SIG-M5 (cell line): ENCODE results near the gene ABCA13.

Experiments used
- DNase-seq: peaks from one replicate; lab custom pipeline; 2025; lab: John Stamatoyannopoulos, UW

ABCA13 gene

DNA sequence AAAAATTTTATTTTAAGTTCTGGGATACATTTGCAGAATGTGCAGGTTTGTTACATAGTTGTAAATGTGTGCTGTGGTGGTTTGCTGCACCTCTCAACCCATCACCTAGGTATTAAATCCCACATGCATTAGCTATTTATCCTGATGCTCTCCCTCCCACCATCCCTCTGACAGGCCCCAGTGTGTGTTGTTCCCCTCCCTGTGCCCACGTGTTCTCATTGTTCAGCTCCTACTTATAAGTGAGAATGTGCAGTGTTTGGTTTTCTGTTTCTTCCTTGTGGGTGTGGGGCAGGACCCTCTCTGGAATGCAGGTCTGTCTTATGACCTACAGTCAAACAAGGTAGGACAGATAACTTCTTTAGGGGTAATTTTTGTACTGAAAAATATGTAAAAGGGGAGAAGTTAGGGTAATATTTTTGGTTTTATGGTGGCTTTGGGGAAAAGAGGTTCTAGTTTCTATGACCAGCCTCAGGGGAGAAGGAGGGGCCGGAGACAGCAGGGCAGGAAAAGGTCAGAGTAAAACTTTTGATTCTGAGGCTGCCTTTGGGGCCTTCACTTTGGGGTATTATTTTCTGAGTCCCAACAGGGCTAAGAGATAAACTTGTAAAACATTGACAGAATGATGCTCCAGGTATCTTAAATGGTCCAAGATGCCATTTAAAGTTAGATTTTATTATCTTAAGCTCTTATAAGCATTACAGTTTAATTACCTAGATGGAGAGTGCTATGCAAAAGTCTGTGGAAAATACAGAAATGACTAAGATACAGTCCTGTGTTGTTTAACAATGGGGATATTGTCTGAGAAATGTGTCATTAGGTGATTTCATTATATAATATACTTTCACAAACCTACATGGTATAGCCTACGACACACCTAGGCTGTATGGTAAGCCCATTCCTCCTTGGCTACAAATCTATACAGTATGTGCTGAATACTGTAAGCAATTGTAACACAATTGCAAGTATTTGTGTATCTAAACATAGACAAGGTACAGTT is 354.8 kb downstream of the ABCA13 start:
- no peak for DNase-seq

DNA sequence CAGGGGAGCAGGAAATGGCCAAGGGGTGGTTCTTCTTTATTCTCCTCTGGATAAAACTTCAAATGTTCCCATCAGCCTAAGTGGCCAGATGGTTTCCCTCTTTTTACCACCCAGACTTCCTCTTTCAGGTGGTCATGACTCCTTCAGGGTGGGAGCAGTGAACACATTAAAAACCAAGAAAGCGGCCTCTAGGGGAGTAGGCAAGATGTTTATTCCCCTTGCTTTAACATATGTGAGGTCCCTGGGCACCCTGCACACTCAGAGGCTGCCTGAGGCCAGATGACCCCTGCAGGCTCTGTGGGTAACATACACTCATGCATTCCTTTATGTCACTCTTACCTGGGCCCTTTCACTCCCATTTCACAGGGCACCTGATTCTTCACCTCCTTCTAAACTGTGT is 357.4 kb downstream of the ABCA13 start:
- DNase-seq = no peak

DNA sequence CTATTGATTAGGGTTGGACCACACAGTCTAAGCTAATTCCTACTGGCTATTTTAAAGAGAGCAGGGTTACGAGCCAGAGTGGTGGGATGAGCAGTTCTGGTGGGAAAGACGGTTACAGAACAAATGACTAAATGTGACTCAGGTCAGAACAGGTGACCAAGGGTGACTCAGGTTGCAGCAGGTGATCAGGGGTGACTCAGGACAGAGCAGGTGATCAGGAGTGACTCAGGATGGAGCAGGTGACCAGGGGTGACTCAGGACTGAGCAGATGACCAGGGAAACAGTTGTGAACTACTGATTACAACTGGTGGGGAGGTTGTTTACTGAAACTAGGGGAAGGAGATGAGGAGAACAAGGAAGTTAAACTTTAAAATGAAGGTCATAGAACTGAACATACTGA is 366.3 kb downstream of the ABCA13 start:
- no peak for DNase-seq

DNA sequence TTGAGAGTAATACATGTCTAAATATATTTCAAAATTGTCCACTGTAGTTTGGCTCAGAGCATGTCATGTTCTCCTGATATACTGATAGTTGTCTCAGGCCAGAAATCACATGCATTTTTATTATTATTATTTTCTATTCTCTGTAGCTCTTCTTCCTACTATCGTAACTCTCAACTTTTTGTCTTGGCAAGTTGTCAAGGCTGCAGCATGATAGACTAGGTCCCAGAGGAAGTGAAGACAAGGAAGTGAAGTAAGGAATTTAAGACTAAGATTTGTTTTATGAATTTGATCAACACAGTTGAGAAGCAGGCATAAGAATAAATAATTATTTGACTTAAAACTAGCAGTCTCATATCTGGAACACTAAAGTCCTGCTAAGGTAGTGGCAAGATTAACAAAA is 369.5 kb downstream of the ABCA13 start:
- no peak for DNase-seq

DNA sequence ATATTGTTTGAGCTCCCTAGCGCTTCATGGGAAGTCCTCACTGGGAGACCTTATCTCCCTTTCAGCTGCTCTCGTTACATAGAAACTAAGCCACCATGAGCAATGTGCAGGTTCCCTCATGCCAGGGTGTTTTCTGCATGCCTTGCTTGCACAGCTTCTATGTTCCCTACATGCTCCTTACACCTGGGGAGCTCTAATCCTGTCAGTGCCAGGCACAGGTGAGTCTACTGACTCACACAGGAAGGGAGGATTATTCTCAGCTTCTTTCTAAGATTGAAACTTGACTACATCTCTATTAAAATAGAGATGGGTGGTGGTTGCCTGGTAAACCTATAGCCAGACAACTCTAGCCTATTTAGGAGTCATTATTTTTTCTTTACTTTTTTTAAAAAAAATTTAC is 377.4 kb downstream of the ABCA13 start:
- no peak for DNase-seq

DNA sequence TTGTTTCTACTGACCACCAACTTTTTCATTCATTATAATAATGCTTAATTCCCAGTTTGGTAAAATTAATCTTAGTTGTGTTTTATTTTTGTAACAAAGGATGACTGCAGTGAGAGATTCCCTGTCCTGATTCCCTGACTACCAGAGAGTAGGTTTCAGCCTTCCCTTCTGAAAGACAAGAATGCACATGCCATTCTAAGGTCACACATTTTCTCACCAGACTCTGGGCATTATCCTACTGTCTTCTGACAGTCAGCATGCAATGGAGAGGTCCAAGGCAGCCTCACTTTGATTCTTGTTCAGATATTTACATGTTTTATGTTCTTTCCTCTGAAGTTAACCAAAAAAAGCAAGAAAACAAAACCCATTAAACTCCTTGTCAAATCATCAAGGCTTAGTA is 380.4 kb downstream of the ABCA13 start:
- no peak for DNase-seq

DNA sequence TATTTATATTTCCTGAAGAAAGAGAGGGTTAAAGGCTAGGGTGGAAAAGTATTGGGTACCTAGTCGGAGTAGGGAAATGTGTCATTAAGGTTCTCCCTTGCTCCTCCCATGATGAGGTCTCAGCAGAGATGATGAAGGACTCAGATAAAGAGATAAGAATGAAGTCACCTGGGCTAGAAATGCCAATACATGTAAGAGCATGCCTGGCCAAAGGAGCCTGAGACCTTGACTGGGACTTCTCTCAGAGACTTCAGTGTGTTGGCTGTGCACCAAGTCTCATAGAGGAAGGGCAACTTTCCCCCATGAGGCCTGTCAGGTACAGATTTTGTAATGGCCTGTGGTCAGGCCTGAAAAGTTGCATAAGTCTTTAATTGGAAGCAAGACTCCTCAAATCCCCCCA is 392.1 kb downstream of the ABCA13 start:
- DNase-seq = no peak

DNA sequence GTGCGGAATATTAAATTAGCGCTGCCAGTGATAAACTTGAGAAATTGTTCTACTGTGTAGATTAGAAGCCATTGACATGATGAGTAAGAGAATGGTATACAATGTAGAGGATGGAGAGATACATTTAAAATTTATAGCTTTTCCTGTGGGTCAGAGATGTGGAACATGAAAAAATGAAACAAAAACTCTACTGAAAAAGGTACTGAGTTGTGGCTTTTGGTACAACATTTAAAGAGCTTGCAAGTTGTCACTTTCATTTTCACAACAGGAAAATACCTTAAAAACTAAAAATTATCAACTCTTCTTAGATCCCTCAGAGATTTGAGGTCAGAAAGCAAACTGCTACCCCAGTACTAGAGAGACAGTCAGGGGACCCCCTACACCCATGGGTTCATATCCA is 404.3 kb downstream of the ABCA13 start:
- DNase-seq = no peak

DNA sequence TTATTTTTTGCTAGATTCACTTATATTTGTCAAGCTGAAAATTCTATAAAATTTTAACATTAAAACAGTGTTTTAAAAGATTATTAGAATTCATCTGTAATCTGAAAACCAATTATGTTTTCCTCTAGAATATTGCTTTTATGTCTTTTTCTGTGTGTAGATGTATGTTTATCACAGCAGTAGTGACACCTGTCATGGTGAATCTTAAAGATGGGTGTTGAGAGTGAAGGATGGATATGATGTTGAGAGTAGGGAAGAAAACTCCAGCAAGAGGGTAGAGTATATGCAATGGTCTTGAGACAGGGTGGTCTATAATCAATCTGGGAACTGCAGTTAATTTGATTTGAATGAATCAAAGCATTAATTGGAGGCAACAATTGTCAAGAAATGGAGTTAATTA is 416.2 kb downstream of the ABCA13 start:
- DNase-seq = no peak

DNA sequence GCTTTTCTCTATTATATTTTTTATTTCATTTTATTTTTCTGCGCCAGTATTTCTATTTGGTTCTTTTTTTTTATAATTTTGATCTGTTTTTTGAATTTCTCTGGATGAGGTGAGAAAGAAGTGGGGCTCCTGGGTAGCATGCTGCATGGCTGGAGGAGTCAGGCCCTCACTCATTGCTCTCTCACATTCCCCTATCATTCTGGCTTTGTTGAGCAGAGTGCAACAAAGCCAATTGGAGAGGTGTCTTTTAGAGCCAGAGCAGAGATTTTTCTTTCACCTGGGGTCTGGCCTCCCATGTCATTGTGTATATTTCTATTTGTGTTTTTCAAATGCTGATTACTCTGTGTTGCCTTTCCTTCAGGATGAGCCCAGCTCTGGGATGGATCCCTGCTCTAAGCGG is 423.1 kb downstream of the ABCA13 start:
- DNase-seq = no peak

DNA sequence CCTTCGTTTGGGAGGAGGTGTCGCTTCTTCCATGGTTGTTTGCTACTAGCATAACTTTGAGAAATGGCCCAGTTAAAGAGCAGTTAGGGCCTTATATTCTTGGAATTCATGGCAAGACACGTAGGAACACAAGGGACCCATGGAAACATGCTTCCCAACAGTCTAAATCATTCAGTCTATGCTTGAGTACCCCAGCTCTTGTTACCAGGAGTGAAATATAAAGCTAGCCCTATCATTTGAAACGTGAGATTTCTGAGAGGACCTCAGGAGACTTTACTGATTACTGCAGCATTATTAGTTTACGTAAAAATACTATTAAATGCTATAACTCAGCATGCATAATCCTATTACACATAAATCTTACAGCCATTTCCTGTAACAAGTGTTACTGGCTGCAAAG is 424.5 kb downstream of the ABCA13 start:
- no peak for DNase-seq

DNA sequence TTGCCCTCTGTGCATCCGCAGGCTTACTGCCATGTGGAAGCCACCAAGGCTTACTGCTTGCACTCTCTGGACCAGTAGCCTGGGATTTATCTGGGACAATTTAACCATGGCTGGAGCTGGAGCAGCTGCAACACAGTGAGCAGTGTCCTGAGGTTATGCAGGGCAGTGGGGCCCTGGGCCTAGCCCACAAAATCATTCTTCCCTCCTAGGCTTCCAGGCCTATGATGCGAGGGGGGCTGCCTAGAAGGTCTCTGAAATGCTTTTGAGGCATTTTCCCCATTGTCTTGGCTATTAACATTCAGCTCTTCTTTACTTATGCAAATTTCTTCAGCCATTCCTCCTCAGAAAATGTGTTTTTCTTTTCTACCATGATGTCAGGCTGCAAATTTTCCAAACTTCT is 439.4 kb downstream of the ABCA13 start:
- DNase-seq = no peak

DNA sequence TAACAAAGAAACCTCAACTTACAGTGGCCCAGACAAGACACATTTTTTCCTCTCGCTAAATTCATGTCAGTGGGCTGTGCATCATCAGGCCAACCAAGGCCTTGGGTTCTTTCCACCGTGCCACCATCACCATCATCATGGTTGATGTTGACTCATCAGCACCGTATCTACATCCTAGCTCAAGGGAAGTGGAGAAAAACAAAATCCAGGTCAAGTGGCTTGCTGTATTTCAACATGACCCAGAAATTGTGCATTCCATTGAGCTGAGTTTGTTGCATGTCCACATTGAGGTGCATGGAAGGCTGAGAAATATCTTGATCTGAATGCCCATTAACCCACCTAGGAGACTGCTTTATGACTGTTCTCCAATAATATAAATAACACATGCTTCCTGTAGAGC is 440.7 kb downstream of the ABCA13 start:
- DNase-seq = no peak

DNA sequence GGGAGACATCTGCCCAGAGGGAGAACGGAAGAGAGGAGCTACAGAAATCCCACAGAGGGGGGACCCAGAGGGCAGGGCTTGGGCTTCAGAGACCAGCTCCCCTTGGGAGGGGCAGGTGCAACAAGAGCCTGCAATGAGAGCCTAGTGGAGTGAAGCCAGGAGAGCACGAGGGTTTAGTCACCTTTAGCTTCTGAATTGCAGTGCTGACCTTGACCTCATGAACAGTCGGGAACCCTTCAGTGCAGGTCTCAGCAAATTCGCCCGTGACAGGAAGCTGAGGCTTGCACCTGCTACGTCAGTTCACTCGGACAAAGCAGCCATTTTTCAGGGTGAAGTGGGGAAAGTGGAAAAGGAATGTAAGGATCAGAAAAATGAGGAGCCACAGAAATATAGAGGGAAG is 446.2 kb downstream of the ABCA13 start:
- DNase-seq = no peak

DNA sequence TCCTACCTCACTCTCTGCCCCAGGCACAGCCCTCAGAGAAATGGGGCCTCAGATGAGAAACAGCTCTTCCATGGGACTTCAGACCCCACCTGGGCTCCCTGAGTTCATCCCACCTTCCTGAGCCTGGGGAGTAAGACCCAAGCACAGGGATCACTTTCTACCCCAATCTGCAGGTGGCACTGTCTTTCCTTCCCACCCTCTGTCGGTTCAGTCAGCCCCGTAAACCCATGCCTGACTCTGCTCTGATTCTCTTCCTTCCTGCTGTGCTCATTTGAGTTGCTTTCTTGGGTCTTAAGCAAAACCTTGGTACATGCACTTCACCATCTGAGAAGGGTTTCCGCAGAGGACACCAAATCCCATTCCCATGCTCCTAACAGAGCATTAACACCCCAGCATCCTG is 446.7 kb downstream of the ABCA13 start:
- DNase-seq = no peak

DNA sequence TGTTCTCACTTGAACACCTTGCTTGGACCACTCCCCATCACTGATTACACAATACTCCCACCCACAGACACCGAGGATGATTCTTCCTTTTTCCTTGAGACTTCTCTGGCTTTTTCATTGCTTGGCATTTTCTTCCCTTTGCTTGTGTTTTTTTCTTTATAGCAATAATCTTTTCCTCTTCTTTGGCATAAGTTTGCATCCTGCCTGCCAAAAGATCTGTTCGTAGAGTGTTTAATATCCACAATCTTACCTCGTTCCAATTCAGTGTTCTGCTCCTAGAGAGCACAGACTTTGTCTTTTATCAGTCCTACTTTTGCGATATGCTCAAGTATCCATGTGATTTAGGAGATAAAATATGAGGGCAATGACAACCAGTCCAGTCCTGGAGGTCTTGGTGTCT is 449.8 kb downstream of the ABCA13 start:
- DNase-seq = no peak

DNA sequence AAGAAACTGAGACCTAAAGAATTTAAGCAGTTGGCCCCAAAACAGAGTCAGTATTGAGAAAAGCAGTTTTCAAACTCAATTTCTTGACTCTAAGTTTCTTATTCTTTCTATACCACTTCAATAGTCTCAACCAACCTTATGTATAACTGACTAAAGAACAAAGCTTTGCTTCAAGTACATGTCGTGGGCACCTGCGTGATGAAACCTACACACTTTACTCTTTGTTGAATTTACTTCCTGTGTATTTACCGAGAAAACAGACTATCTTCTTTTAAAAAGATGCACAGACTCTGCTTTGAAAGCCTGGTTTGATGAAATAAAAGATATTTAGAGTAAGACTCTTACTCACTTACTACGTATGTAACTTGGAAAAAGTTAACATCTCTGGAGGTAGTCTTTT is 455.9 kb downstream of the ABCA13 start:
- DNase-seq = no peak

DNA sequence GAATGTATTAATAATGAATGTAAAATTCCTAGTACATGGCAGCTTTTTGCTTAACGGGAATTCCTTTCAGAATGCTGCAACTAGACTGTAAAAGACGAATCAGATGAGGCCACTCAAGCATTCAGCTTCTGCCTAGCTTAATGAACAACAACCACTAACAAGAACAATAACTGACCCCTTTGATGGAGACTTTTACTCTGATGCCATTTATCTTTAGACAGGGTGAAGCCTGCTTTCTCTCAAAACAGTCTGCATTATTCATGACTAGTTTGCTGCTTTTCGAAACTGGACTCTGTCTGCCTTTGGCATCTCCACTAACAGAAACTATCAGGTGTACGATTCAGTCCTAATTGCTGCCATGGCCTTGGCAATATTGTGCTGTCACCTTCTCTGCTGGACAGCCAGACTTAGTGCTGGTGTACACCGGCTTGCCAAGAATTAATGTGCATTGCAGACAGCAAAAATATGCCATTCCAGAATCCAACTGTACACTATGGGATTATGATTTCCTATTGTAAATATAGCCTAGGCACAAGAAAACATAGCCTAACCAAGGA is 457.6 kb downstream of the ABCA13 start:
- DNase-seq = no peak

DNA sequence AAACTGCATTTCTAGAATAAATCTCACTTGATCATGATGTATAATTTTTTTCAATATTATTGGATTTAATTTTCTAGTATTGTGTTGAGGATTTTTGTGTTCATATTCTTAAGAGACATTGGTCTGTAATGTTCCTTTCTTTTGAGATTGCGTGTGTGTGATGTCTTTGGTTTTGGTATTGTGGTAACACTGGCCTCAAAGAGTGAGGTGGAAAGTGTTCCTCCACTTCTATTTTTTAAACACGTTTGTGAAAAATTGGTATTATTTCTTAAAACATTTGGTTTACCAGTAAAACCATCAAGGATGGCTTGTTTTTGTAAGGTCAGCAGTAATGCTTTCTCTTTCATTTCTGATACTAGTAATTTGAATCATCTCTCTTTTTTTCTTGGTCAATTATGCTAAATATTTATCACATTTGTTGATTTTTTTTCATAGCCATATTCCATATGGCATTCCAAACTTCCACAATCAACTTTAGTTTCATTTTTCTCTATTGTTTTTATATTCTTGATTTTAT is 462.9 kb downstream of the ABCA13 start:
- no peak for DNase-seq

DNA sequence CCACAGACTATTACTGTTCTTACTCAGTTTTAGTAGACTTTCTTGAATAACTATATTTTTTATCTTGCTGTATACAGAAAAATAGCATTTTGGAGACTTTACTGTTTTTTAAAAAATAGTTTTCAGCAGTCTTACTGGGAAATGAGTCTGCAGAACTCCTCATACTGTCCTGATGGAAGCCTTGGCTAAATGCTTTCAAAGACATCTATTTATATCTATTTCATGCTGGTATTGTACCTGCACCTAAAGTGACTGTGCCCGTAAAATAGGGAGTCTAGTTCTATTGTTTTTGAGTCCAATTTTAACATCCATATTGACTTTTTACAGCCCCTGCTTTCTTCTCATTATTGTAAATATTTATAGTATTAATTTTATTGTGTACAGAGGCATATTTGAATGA is 464.5 kb downstream of the ABCA13 start:
- DNase-seq = no peak

DNA sequence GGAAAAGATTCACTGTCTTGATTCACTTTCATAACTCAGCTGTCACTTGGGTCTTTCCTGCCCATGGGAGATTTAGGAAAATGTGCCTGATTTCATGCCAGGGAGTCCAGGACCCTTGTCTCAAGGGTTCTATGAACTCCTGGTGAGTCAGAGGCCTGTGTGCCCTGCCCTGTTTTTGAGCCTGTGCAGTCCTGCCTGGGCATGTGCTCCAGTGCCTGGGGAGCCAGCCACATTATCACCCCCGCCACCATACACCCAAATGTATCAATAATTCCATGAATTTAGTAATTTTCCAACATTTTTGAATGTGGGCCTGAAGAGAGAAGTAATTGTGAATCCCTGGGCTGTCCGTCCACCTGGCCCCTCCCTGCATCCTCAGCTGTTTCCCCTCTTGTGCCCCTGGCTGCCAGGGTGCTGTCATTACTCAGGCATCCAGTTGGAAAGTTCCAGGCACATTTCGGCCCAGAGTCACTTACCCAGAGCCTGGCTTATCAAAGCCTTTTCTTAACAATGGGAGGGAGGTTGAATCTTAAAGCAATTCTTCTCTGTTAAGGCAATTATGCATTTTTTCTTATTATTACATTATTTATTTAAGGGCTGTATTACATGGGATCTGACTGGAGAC is 465.2 kb downstream of the ABCA13 start:
- DNase-seq = no peak

DNA sequence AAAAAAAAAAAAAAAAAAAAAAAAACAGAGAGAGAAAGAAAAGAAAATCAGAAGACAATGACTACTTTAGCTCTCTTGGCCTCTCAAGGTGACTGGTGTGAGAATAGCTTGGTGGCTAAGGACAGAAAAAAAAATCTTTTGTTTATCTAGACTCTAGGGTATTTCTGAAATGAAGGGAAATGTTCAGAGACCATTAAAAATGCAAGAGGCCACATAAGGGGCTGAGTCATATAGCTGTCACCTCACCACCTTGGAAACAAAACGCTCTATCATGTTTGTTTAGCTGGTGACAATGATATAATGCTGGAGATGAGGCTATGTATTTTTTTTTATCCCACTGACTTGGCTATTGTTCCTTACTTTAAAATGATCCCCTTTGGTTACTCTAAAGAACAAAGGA is 466.1 kb downstream of the ABCA13 start:
- DNase-seq = no peak

DNA sequence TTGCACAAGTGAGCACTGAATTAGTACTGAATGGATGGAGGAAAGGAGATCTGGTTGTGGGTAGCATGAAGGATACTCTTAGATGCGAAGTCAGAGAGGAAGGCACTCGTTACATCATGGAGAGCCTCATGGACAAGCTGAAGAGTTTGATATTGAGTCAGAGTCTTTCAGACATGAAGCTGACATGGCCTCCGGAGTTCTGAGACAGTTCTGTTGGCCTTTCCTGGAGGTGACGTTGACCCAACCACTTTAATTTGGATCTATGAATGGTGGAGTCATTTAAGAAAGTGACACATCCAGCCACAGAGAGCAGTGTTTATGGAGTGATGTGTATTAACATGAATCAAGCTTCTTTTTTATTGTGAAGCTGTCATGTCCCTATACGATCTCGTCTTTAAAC is 466.8 kb downstream of the ABCA13 start:
- no peak for DNase-seq
